Activated CD4-positive, alpha-beta T cell treated with anti-CD3 and anti-CD28 coated beads for 1 hour (primary cell): Measurements from ENCODE around the gene SERPINB4.

Source experiments
- DNase-seq: peaks from one replicate; pipeline ENCODE4 v3.0.0-alpha.2; 2020

SERPINB4 gene

DNA sequence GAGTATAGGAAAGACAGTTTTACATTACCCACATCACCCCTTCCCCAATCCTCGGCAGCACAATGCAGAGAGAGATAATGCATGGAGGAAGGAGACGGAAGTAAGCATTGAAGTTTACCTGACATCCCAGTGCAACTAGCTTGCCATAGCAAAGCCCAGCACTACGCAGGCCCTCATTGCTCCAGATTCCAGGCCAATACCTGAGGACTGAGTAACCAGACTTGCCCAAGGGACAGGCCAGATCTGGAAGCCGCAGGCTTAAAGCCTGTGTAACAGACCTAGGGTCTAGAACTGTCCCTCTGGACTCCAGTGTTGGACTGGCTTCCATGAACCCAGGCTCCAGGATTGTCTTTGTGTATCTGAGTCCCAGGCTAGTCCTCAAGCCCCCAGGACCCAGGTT is 17.6 kb downstream of the SERPINB4 start:
- no peak for DNase-seq

DNA sequence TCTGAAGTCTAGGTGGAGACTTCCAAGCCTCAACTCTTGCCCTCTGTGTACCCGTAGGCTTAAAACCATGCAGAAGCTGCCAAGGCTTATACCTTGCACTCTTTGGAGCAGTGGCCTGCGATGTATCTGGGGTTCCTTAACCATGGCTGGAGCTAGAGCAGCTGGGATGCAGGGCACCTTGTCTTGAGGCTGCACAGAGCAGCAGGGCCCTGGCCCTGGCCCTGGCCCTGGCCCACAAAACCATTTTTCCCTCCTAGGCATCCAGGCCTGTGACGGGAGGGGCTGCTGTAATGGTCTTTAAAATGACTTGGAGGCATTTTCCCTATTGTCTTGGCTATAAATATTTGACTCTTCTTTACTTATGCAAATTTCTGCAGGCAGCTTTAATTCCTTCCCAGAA is 19.2 kb downstream of the SERPINB4 start:
- no peak for DNase-seq

DNA sequence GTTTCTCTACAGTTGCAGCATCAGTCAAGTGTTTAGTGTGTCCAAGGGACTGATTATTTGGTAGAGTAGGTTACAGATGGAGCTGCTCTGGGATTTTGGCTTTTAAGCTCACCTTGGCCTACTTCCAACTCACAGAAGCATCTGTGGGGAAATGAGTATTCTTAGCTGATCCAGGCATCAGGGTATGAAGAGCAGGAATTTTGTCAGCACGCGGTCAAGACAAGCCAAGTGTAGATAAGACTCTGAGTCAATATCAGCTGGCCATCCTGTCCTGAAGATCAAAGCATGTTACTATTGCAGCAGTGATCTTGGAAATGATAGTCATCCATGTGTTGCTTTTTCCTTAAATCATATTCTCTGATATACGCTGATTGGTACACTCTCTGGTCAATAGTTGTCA is 24.4 kb downstream of the SERPINB4 start:
- DNase-seq = no peak

DNA sequence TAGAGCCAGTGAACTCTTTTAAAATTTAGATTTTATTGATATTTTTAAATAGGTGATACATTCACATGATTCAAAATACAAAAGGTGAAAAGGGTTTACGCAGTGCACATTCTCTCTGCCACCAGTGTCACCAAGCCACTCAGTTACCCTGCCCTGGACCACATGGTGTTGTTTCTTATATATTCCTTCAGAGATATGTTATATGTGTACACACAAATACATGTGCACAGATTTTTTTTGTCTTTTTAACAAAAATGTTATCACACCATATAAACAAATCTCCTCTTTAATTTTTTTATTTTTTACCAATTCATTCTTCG is 26.2 kb downstream of the SERPINB4 start:
- DNase-seq = no peak

DNA sequence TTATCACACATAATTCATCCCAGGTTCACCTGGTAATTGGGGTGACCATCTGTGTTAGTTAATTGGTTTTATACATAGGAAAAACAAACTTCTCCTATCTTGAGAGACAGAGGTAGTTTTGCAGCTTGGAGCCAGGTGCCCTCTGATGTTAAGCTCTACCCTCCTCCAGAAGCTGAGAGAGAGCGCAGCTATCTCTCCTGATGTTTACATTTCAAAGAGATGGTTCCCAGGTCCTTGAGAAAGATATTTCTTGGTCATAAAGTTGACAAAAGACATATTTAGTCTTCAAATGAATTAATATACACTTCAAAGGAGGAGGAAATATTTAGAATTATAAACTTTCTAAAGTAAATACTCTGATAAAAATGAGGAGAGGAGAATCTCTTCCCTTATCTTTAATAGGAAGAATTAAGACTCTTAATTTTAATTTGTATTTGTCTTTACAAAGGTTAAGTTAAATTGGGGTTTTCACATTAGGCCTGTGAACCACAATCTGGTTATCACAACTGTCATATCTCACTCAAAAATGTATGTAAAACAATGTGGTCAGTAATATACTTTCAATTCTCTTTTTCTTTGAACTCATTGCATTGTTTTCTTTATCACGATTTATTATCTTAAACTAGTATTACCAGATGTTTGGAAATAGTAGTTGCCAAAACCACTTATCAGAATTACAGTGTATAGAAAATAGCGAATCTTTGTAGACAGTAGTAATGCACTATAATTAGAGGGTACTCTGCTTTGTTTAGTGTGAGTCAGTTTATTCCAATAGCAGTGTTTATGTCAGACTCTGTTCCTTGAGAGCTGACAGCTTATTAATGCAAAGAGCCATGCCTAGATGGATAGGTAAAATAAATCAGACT is 26.8 kb downstream of the SERPINB4 start:
- DNase-seq = no peak

DNA sequence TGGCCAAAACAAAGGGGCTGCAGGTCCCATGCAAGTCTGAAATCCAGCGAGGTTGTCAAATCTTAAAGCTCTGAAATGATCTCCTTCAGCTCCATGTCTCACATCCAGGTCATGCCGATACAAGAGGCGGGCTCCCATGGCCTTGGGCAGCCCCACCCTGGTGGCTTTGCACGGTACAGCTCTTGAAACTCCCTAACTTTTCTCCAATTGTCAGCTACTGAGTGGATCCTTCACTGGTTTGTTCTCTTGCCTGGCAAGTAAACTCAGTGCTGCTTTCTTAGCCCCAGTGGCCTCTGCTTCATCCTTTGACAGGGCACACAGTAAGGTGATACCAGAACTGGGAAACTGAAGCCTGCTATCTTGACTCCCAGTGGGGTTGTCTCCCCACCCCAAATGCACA is 30.6 kb downstream of the SERPINB4 start:
- DNase-seq = no peak

DNA sequence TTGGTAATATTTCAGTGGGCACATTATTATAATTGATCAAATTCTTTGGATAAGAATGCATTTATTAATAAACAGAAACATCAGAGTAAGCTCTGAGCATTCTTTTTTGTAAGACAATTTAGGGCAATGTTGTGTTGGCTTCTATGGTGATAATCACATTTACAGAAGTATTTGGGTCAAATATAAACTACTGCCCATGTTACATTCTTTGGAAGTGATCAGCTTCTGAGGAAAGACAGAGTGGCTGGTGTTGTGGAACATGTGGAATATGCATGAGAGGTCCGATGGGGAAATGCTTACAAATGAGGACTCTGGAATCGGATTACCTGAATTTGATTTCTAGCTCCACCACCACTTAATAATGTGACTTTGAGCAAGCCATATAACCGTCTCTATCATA is 37.5 kb downstream of the SERPINB4 start:
- no peak for DNase-seq

DNA sequence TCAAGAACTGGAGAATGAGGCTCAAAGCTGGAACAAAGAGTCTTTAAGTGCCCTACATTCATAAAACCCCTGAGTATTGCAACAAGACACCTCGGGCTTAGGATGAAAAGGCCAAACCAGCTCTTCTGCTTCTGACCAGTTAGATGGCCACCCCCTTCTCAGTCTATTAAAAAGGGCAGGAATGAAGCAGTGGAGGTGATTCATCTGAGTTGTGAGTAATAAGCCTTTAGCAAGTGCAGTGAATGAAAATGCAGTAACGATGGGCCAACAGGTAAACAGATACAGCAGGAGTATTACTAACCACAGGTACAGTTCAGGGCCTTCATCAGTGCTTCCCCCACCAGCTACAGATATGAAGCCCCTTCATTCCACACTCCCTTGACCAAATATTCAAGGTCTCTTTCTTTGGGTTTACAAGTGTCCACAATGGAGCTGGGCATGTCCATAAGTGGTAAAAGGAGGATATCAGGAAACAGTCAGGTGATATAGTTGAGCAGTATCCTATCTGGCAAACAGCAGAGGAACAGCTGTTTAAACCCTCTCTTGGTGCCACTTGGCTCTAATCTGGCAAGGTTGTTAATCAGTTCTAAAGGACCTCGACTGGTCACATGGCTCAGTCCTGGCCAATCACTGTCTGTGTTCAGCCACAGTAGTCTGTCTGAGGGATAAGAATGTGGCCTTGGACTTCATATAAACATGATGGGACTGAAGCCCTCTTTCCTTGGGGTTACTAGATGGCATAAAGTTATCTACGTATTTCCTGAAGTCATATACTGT is 39.1 kb downstream of the SERPINB4 start:
- no peak for DNase-seq

DNA sequence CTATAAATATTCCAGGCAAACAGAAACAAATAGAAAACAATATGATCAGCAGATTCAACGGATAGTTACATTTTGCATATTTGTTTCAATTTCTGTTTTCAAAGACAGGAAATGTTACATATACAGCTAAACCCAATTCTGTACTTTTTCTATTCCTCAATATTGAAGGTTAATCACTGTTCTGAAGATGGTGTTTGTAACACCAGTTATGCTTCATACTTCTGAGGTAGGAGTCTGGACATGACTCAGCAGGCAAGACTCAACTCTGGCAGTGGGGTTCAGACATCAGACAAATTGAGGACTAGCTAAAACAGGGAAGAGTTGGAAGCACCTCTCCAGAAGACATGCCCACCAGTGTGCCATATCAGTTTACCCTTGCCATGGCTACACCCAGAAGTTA is 40.3 kb downstream of the SERPINB4 start:
- no peak for DNase-seq

DNA sequence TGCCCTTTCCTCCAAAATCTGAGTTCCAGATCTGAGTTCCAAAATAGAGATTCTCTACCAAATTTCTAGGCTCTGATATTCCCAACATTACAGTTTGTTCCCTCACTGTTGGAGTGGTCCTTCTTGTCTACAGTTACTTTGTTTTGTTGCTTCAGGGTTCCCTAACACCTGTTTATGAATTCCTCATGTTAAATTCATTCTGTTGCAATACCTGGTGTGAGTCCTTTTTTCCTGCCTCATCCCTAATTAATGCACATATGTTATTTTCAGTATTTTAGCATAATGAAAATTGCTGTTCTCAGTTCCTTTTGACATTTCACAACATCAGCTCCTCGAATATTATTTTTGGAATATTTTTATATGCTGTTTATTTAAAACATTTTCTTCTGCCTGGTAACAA is 40.7 kb downstream of the SERPINB4 start:
- no peak for DNase-seq

DNA sequence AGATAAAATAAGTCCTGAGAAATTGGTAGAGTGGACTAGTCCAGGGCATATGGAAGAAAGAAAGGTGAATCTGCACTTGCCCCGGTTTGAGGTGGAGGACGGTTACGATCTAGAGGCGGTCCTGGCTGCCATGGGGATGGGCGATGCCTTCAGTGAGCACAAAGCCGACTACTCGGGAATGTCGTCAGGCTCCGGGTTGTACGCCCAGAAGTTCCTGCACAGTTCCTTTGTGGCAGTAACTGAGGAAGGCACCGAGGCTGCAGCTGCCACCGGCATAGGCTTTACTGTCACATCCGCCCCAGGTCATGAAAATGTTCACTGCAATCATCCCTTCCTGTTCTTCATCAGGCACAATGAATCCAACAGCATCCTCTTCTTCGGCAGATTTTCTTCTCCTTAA is 47.1 kb downstream of the SERPINB4 start:
- DNase-seq = no peak

DNA sequence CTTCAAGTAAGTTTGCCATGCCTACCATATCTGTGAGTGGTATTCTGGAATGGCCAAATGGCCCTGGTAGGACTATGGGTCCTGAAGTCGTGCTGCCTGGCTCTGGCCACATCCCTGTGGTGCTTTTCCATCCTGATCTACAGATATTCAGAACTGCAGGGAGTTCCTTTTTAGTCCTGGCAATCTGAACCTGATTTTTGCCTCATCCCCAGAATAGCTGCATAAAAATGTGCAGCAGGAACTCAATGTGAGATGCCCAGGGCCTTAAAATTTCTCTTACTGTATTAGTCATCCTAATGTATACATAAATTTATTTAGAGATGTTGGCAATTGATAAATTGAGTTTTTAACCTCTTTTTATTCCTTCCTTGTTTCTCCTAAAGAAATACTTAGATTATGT is 51.6 kb downstream of the SERPINB4 start:
- no peak for DNase-seq

DNA sequence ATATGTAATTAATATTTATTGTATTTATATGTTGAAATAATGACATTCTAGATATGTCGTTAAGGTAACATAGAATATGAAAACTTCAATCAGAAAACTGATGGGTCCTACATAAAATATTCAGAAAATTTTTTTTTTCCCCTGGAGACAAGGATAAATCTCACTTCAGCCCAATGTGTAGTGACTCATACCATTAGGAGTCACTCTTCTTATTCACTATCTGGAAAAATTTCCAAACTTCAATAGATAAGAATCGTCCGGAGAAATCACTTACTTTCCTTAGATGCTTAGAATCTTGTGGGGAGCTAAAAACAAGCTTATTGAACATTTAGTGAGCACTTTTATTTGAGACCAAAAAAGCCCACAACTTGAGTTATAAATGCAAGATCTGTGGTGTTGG is 52.3 kb downstream of the SERPINB4 start:
- DNase-seq = no peak

DNA sequence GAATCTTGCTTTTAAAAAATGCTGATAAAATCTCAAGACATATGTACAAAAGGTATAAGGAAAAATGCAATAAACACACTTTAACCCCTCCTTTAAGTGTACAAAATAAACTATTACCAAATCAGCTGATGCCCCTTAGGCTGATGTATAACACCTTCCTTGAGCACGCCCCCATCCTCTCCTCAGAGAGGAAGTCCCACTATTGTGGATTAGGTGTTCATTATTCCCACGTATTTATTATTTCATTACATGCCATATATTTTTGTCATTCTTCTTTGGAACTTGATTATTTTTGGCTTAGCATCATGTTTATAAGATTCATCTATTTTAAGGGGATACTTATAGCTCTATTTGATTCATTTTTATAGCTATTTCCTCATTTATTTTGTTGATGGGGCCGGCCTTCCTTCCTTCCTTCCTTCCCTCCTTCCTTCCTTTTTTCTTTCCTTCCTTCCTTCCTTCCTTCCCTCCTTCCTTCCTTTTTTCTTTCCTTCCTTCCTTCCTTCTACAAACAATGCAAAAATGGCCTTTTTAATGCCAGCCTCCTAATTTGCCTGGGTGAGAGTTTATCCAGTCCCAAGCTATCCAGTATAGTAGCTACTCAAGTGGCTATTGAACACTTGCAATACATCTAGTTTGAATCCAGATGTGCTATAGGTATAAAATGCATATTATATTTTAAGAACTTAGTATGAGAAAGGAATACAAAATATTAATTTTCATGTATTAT is 52.9 kb downstream of the SERPINB4 start:
- no peak for DNase-seq

DNA sequence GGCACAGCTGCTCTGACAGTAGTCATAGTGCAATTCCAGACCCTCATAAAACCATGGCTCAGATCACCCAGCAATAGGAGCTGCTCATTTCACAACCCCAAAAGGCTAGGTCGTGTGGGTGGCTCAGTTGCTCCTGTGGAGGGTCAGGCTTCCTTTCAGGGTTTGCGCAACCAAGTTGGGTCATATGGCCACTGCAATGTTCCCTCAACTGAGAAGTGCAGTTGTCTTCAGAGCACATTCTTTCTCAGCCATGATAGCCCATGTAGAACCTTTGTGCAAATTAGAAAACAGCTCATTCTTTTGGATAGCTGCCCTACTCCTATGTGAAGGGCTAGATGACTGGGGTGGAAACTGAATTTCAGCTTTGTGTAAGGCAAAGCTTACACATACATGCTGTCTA is 53.7 kb downstream of the SERPINB4 start:
- no peak for DNase-seq

DNA sequence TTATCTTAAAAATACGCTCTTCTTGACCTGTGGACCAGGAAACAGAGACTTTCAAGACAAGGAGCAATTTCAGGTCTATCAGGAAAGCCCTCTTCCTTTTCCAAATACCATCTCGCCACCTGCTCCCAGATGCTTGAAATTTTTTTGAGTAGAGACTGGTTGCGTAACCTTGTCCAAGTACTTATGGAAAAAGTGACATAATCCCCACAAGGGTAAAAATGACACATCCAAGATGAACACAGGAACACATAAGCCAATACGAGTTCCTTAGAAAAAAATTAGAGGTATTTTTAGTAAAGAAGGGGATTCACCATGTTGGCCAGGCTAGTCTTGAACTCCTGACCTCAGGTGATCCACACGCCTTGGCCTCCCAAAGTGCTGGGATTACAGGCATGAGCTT is 55.1 kb downstream of the SERPINB4 start:
- no peak for DNase-seq
